ENCODE data around the gene ARL14EP.

Gene ARL14EP

DNA sequence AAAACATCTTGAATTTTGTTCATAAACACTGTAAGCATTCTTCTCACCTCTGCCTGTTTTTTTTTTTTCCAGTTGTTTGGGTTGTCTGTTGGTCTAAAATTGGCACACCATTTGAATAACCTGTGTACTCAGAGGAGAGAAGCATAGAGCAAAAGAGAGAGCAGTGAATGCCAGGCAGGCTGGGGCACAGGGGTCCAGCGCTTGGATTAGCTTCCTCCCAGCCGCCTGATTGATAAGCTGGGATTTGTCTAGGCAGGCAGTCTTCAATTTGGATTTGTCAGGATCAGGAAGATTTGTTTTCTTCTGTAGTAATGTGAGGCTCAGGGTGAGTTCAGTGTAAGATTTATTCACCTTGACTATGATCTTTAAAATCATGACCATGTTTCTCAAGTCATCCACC lies 59.0 kb downstream of the ARL14EP start:
- no peak for DNase-seq (ENCODE audit: low spot score)
